Upper lobe of left lung (tissue), 4 donors: ENCODE data around the gene GAL3ST2.

Source experiments
- CTCF ChIP-seq, 6 experiments: fragments of 450-650 bp in 4 of 6; fragments of 200-600 bp in 2 of 6; sonication (generic) in 2 of 6; IDR thresholded peaks; one replicate each; pipeline ENCODE4 v1.5.1; 2016 to 2019; ENCODE audit warnings: antibody characterized with exemption in 6 of 6
- POLR2A ChIP-seq, 4 donors: fragments of 450-650 bp; IDR thresholded peaks; one replicate each; pipeline ENCODE4 v1.5.1; 2016 to 2017; ENCODE audit warnings: antibody characterized with exemption in 4 of 4, mild to moderate bottlenecking in 2 of 4

GRCh38 chr2:241729868-241730267 is 46.8 kb upstream of the GAL3ST2 start:
- no peak for TF ChIP-seq POLR2A (IDR thresholded peaks at IDR 0.05)
- no peak for TF ChIP-seq CTCF (IDR thresholded peaks at IDR 0.05)
